Left cardiac atrium (tissue), 4 donors: ENCODE measurements around the gene WBP11. TPM values are rescaled to one million over a fixed set of nuclear protein-coding genes. Genes with fewer than 3 reads are reported as not detected.

Experiments used
- ATAC-seq, 2 donors: fragments of 200-7000 bp; cut with Tn5 transposase; one replicate each; pipeline ENCODE4 v1.9.1; 2020; ENCODE audit warnings: mild to moderate bottlenecking in 2 of 2, moderate library complexity in 2 of 2
- DNase-seq: peaks from one replicate; pipeline ENCODE4 v3.0.0-alpha.2; 2020
- intact Hi-C, 2 donors: fragments of 100-400 bp; cut with DNase I; formaldehyde crosslinking; loops; one replicate each; pipeline versions ENCODE4 v1.14.1 to v1.15.1; 2022 to 2023
- long read RNA-seq: library from polyadenylated mRNA; unstranded; transcript quantifications from one replicate; pipeline ENCODE4 v2.0.0, GENCODE V29; 2021
- total RNA-seq, 2 donors: library from RNA; stranded (reverse); fragmentation: NEBNext Ultra II Directional; extraction: Animal tissue kit (Norgen Biotek cat#: 25700); gene quantifications; one replicate each; pipeline ENCODE4 v1.2.1, GENCODE V29; 2021
- donor health status: DM: no; HTN: yes; CAD: no.
- donor health status: DM: no; HTN: yes; CAD: no; lungs with severe emphysema.
- donor health status: DM: yes; HTN: yes; CAD: no.
- donor health status: Dilated cardiomyopathy.

The WBP11 gene
- total RNA-seq = 10 to 100 TPM; 41.0 to 56.0 TPM
- long read RNA-seq, full-length matches to known transcripts = 8 of 19 reads
- long read RNA-seq, partial matches to known transcripts = 11 of 19 reads
- long read RNA-seq, other reads (novel, unspliced or antisense) = 0 of 19 reads

- DNase-seq = peak; percentile 95
- intact Hi-C loops = loop anchor here in 1 of 2 donors (2.0 kb wide), 1 partner anchor 28 kb away; a partner anchor contains a TSS
Measured at GRCh38 chr12:14803011-14803829, at the start of gene WBP11, which contains the start of gene C12orf60. Gene WBP11 (minus strand): TSS chr12:14803478. CDS start chr12:14801383, 2,095 bp downstream. Gene C12orf60 (plus strand): TSS chr12:14803670. CDS start chr12:14822936, 19,266 bp downstream.

GRCh38 chr12:14852880-14853279 lies 49.6 kb upstream of the WBP11 start:
- ATAC-seq = no peak
- intact Hi-C loops = no loop called here

More at GRCh38 chr12:14803011-14803829, at the start of gene WBP11, which contains the start of gene C12orf60:
- ATAC-seq = peak; percentile 100

GRCh38 chr12:14850929-14851663 lies 47.8 kb upstream of the WBP11 start:
- ATAC-seq (no peak), DNase-seq (no peak)
- intact Hi-C loops = no loop called here

More at GRCh38 chr12:14852880-14853279, 49.6 kb upstream of the WBP11 start:
- DNase-seq = no peak

GRCh38 chr12:14849661-14850060 lies 46.4 kb upstream of the WBP11 start:
- intact Hi-C loops = loop anchor here in 1 of 2 donors (5.0 to 10.0 kb wide), 2 partner anchors 38 to 375 kb away; partner anchors contain the start of genes MGP and RERG
- DNase-seq = no peak
- ATAC-seq = peak in 1 of 2 donors; percentile 87

GRCh38 chr12:14846876-14847580 lies 43.8 kb upstream of the WBP11 start:
- no peak for ATAC-seq
- intact Hi-C loops = loop anchor here in 1 of 2 donors (5.0 to 10.0 kb wide), 2 partner anchors 40 to 378 kb away; partner anchors contain the start of genes MGP and RERG
- no peak for DNase-seq

- intact Hi-C loops = loop anchor here in 1 of 2 donors (5.0 to 10.0 kb wide), 2 partner anchors 41 to 379 kb away; partner anchors contain the start of genes MGP and RERG
- ATAC-seq (peak in 1 of 2 donors; percentile 47), DNase-seq (no peak)
Measured at GRCh38 chr12:14846042-14846587, 42.8 kb upstream of the WBP11 start.

GRCh38 chr12:14845350-14845750 lies 42.1 kb upstream of the WBP11 start:
- DNase-seq = peak; percentile 35
- peak; percentile 48 to 59 for ATAC-seq
- intact Hi-C loops = loop anchor here (1.0 to 10.0 kb wide), 4 partner anchors 42 to 379 kb away; partner anchors contain the start of genes MGP (in 1 of the 2) and RERG (in 1 of the 2)

GRCh38 chr12:14844401-14844800 lies 41.1 kb upstream of the WBP11 start:
- intact Hi-C loops = loop anchor here (2.0 to 10.0 kb wide), 2 partner anchors 152 to 380 kb away; partner anchors contain the start of gene RERG (in 1 of the 2)
- DNase-seq = no peak
- ATAC-seq = no peak

- intact Hi-C loops = loop anchor here in 1 of 2 donors (10.0 kb wide), 1 partner anchor 381 kb away; the partner anchor contains the start of gene RERG
- peak; percentile 65 to 71 for ATAC-seq
- peak; percentile 80 for DNase-seq
Measured at GRCh38 chr12:14843425-14843887, 40.2 kb upstream of the WBP11 start, which contains the start of gene ART4. Gene ART4 (minus strand): TSS chr12:14843526. CDS start chr12:14843113, 413 bp downstream.

- intact Hi-C loops = loop anchor here in 1 of 2 donors (10.0 kb wide), 1 partner anchor 382 kb away; the partner anchor contains the start of gene RERG
- DNase-seq = no peak
- ATAC-seq = no peak
Measured at GRCh38 chr12:14842315-14842714, 39.0 kb upstream of the WBP11 start.

GRCh38 chr12:14841761-14842160 lies 38.5 kb upstream of the WBP11 start:
- ATAC-seq (peak; percentile 86 to 87), DNase-seq (peak; percentile 71)
- intact Hi-C loops = loop anchor here in 1 of 2 donors (10.0 kb wide), 1 partner anchor 383 kb away; the partner anchor contains the start of gene RERG

- ATAC-seq (no peak), DNase-seq (no peak)
- intact Hi-C loops = loop anchor here in 1 of 2 donors (10.0 kb wide), 1 partner anchor 384 kb away; the partner anchor contains the start of gene RERG
Measured at GRCh38 chr12:14840616-14841015, 37.3 kb upstream of the WBP11 start.

- no peak for ATAC-seq
- no peak for DNase-seq
- intact Hi-C loops = no loop called here
Measured at GRCh38 chr12:14839262-14839661, 36.0 kb upstream of the WBP11 start.

- ATAC-seq (peak; percentile 20 to 96), DNase-seq (no peak)
- intact Hi-C loops = no loop called here
Measured at GRCh38 chr12:14836336-14837210, 33.3 kb upstream of the WBP11 start.

- no peak for DNase-seq
- no peak for ATAC-seq
- intact Hi-C loops = no loop called here
Measured at GRCh38 chr12:14834509-14834908, 31.2 kb upstream of the WBP11 start.

- ATAC-seq (peak in 1 of 2 donors; percentile 47), DNase-seq (no peak)
- intact Hi-C loops = no loop called here
Measured at GRCh38 chr12:14833952-14834351, 30.7 kb upstream of the WBP11 start.

GRCh38 chr12:14833336-14833735 lies 30.1 kb upstream of the WBP11 start:
- intact Hi-C loops = no loop called here

More at GRCh38 chr12:14833336-14833735, 30.1 kb upstream of the WBP11 start:
- DNase-seq = no peak
- ATAC-seq = no peak
